ENCODE measurements around the gene OOSP4A. TPM values are rescaled to one million over a fixed set of nuclear protein-coding genes. Genes with fewer than 3 reads are reported as not detected.

Gene OOSP4A
- total and polyA plus RNA-seq, 2 of the 4 experiments (the other 2 are of a cell fraction): not detected

DNA sequence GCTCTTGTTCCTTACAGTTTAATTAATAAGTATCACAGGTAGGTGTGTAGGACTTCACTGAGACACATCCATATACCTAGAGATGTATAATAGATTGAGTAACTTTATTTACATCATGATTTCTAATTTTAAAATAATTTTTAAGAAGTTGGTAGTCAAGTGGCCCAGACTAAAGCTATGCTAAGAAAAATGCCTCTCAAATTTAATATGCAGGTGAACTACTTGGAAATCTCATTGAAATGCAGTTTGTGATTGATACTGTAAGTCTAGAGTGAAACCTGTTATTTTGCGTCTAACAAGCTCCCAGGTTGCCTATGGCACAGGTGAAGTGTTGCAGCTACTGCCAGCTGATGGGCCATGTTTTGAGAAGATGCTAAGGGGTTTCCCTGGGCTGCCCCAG lies 53.0 kb downstream of the OOSP4A start, which contains the start of gene OOSP4B:
TSS of gene OOSP4B (plus strand) at position 301 of the 400 bp plus-strand sequence.
- DNase-seq (no peak), ATAC-seq (ENCODE audit: low read depth) (no peak)
- Histone ChIP-seq H2BK15ac (ENCODE audit: low read depth, low read length) (no peak within 1 kb of the TSS), H2BK5ac (ENCODE audit: low read depth, low read length, poor library complexity, severe bottlenecking) (no peak within 1 kb of the TSS), H3K27ac (ENCODE audit: insufficient read depth, low read length) (no peak within 1 kb of the TSS), H2BK20ac (ENCODE audit: low read depth, low read length) (no peak within 1 kb of the TSS), H3K23ac (ENCODE audit: low read depth, low read length) (no peak within 1 kb of the TSS), H4K5ac (ENCODE audit: low read depth, low read length) (no peak within 1 kb of the TSS), H3K9me3 (ENCODE audit: control insufficient read depth, insufficient read depth, low read length) (no peaks in the 10 kb centered on the region; the same call in none of the 2 replicates), H2AK9ac (replicated peaks; ENCODE audit: low read depth, low read length, poor library complexity) (no peak within 1 kb of the TSS), H3K36me3 (ENCODE audit: control insufficient read depth, insufficient read depth, low read length) (no peaks in the 10 kb centered on the region), H3K9ac (ENCODE audit: low read depth, low read length) (no peak within 1 kb of the TSS), H2AFZ (replicated peaks; ENCODE audit: low read length, poor library complexity) (no peak within 1 kb of the TSS), H2BK120ac (ENCODE audit: low read depth, low read length) (no peak within 1 kb of the TSS), H3K27me3 (ENCODE audit: control insufficient read depth, insufficient read depth, low read length) (no peaks in the 10 kb centered on the region), H3K4me2 (ENCODE audit: low read depth, low read length) (no peak within 1 kb of the TSS), H3K9me1 (ENCODE audit: insufficient read depth, low read length) (no peaks in the 10 kb centered on the region), H3K56ac (ENCODE audit: extremely low read depth, insufficient read depth, low read length) (no peak within 1 kb of the TSS), H3K14ac (replicated peaks; ENCODE audit: low read depth, low read length) (no peak within 1 kb of the TSS), H2AK5ac (ENCODE audit: low read depth, low read length) (no peak within 1 kb of the TSS), H3K18ac (ENCODE audit: low read depth, low read length) (no peak within 1 kb of the TSS), H3K79me1 (ENCODE audit: low read depth in 1 of 2, low read length in 2 of 2) (no peaks in the 10 kb centered on the region), H4K8ac (ENCODE audit: low read depth in 2 of 2, low read length in 2 of 2) (no peak within 1 kb of the TSS), H3K4ac (ENCODE audit: low read depth, low read length) (no peak within 1 kb of the TSS), H3K4me3 (ENCODE audit: insufficient read depth, low read depth, low read length) (no peak within 1 kb of the TSS), H4K20me1 (ENCODE audit: insufficient read depth, low read length) (no peaks in the 10 kb centered on the region), H4K91ac (ENCODE audit: insufficient read depth, low read depth, low read length) (no peak within 1 kb of the TSS), H3K4me1 (ENCODE audit: control insufficient read depth, insufficient read depth, low read length) (no peaks in the 10 kb centered on the region)
- dilution Hi-C loops (cut with HindIII; ENCODE audit: low sequenced_read_pairs, unreplicated experiment): no loop called here
- POLR2A ChIA-PET (ENCODE audit: unreplicated experiment): no interaction called here
- intact Hi-C loops (cut with micrococcal nuclease): no loop called here
- CTCF ChIA-PET: no interaction called here
- no peak for TF ChIP-seq MXI1 (IDR thresholded peaks at IDR 0.05; ENCODE audit: borderline replicate concordance, low read depth, low read length)
- TF ChIP-seq BHLHE40 (IDR thresholded peaks at IDR 0.05; ENCODE audit: low read depth, low read length): no peak
- TF ChIP-seq FOS (IDR thresholded peaks at IDR 0.05; ENCODE audit: low read depth, low read length): no peak
- TF ChIP-seq, protein P1, sequence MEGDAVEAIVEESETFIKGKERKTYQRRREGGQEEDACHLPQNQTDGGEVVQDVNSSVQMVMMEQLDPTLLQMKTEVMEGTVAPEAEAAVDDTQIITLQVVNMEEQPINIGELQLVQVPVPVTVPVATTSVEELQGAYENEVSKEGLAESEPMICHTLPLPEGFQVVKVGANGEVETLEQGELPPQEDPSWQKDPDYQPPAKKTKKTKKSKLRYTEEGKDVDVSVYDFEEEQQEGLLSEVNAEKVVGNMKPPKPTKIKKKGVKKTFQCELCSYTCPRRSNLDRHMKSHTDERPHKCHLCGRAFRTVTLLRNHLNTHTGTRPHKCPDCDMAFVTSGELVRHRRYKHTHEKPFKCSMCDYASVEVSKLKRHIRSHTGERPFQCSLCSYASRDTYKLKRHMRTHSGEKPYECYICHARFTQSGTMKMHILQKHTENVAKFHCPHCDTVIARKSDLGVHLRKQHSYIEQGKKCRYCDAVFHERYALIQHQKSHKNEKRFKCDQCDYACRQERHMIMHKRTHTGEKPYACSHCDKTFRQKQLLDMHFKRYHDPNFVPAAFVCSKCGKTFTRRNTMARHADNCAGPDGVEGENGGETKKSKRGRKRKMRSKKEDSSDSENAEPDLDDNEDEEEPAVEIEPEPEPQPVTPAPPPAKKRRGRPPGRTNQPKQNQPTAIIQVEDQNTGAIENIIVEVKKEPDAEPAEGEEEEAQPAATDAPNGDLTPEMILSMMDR (conservative IDR thresholded peaks at IDR 0.05; ENCODE audit: low read depth, low read length): no peak
- TF ChIP-seq POLR2A (IDR thresholded peaks at IDR 0.05; ENCODE audit: low read depth, low read length): no peak
- no peak for TF ChIP-seq SMC3 (IDR thresholded peaks at IDR 0.05; ENCODE audit: low read depth, low read length)
- TF ChIP-seq, protein P2, sequence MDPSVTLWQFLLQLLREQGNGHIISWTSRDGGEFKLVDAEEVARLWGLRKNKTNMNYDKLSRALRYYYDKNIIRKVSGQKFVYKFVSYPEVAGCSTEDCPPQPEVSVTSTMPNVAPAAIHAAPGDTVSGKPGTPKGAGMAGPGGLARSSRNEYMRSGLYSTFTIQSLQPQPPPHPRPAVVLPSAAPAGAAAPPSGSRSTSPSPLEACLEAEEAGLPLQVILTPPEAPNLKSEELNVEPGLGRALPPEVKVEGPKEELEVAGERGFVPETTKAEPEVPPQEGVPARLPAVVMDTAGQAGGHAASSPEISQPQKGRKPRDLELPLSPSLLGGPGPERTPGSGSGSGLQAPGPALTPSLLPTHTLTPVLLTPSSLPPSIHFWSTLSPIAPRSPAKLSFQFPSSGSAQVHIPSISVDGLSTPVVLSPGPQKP (IDR thresholded peaks at IDR 0.05; ENCODE audit: borderline replicate concordance, low read depth, low read length): no peak
- no peak for TF ChIP-seq RFX5 (IDR thresholded peaks at IDR 0.05; ENCODE audit: low read depth, low read length)
- no peak for TF ChIP-seq CEBPB (IDR thresholded peaks at IDR 0.05; ENCODE audit: low read depth, low read length)
- no peak for TF ChIP-seq MAZ (IDR thresholded peaks at IDR 0.05; ENCODE audit: borderline replicate concordance, low read depth, low read length)
- TF ChIP-seq NFE2L2 (IDR thresholded peaks at IDR 0.05; ENCODE audit: low read depth, low read length): no peak
- in situ Hi-C loops (cut with MboI; ENCODE audit: low sequenced_read_pairs): no loop called here
- WGBS, 2 experiments (ENCODE audit: extremely low coverage in 2 of 2, insufficient read length in 1 of 2): no CpG with 5 or more reads among the region's 1 CpG
- BruUV-seq (replicated peaks): no TSS peak

All from IMR-90 (cell line).